ENCODE results near the gene TRMT44. TPM values are rescaled to one million over a fixed set of nuclear protein-coding genes. Genes with fewer than 3 reads are reported as not detected.

TRMT44 gene
- total RNA-seq (2022; extraction: Qiagen RNA extraction): 6.3 to 7.5 TPM (median 6.6 TPM) in 5 replicates

DNA sequence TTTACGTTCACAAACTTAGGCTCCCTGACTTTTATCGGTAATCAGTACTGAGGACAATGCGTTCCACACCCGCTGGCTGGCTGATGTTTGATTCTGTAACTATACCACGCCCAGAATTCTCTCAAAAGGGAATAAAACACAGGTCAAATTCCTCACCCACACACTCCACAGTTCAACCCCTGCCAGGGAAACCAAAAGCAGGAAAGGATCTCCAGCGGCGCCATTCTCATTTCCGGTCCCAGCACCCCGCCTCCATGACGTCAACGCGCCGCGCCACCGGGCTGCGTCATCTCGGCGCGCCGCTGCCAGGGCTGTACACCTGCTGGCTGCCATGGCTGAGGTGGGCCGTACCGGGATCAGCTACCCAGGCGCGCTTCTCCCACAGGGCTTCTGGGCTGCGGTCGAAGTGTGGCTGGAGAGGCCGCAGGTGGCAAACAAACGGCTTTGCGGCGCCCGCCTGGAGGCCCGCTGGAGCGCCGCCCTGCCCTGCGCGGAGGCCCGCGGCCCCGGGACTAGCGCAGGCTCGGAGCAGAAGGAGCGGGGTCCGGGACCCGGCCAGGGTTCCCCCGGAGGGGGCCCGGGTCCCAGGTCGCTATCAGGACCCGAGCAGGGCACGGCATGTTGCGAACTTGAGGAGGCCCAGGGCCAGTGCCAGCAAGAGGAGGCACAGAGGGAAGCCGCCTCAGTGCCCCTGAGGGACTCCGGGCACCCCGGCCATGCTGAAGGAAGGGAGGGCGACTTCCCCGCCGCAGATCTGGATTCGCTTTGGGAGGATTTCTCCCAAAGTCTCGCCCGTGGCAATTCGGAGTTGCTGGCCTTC is at the start of gene TRMT44, which contains the start of gene ACOX3:
TRMT44 (plus strand) TSS at position 286 of the 820 bp plus-strand sequence; CDS start at position 332, 46 bp downstream.
ACOX3 (minus strand) TSS at position 232 of the 820 bp plus-strand sequence. CDS start 24,202 bp downstream, outside the sequence.

Other genes starting within 250 kb of the TRMT44 start
- gene SH3TC1, start 241.5 kb upstream of the TRMT44 start, total RNA-seq (2022; extraction: Qiagen RNA extraction): 19.8 to 27.9 TPM (median 23.4 TPM) in 5 replicates
- 15.5 to 20.4 TPM (median 19.2 TPM) in 5 replicates for gene HTRA3, start 171.0 kb upstream of the TRMT44 start, total RNA-seq (2022; extraction: Qiagen RNA extraction)
- 8.3 to 10.7 TPM (median 9.6 TPM) in 5 replicates for gene ACOX3, start 54 bp upstream of the TRMT44 start, total RNA-seq (2022; extraction: Qiagen RNA extraction)
- 0.05 to 0.14 TPM in 2 of 5 replicates, not detected in the others for gene GPR78, start 139.6 kb downstream of the TRMT44 start, total RNA-seq (2022; extraction: Qiagen RNA extraction)
- 0.15 to 0.35 TPM (median 0.24 TPM) in 5 replicates for gene CPZ, start 152.0 kb downstream of the TRMT44 start, total RNA-seq (2022; extraction: Qiagen RNA extraction)

All from A549 treated with Hydrocortisone at 1 μM for 4 hours (cell line).